HG02798 (cell line): Measurements from ENCODE around the gene SLX1A.
"Not testable (repeated sequence)": the region's sequence is repeated elsewhere in the genome, so short reads cannot be mapped to it uniquely, and the experiment has no call there.

Experiments
- ATAC-seq: cut with Tn5 transposase; IDR thresholded peaks from one replicate; pipeline ENCODE4 v1.9.1; 2021; ENCODE audit warnings: mild to moderate bottlenecking; ENCODE audit not compliant: unreplicated experiment, poor library complexity

The SLX1A gene

GRCh38 chr16:30193615-30194014, at the start of gene SLX1A, which contains the start of gene BOLA2B:
Gene SLX1A, plus strand, starts transcription at chr16:30193875. Its CDS starts 210 bp downstream, at chr16:30194085.
Gene BOLA2B, minus strand, starts transcription at chr16:30193666. Its CDS starts 71 bp downstream, at chr16:30193595.
- ATAC-seq: peak; percentile 92

GRCh38 chr16:30144017-30144416, 49.7 kb upstream of the SLX1A start:
- ATAC-seq: no peak

- ATAC-seq: no peak
Observed at GRCh38 chr16:30144917-30145316, 48.8 kb upstream of the SLX1A start.

GRCh38 chr16:30145657-30146056, 48.0 kb upstream of the SLX1A start:
- ATAC-seq: no peak

- ATAC-seq: no peak
Observed at GRCh38 chr16:30147843-30148510, 45.7 kb upstream of the SLX1A start.

GRCh38 chr16:30149250-30149930, 44.3 kb upstream of the SLX1A start:
- ATAC-seq: no peak

GRCh38 chr16:30151091-30151490, 42.6 kb upstream of the SLX1A start:
- ATAC-seq: no peak

GRCh38 chr16:30152517-30152916, 41.2 kb upstream of the SLX1A start:
- no peak for ATAC-seq

GRCh38 chr16:30155188-30155587, 38.5 kb upstream of the SLX1A start:
- ATAC-seq: no peak

GRCh38 chr16:30157214-30157613, 36.5 kb upstream of the SLX1A start:
- ATAC-seq: no peak

- no peak for ATAC-seq
Observed at GRCh38 chr16:30163538-30163937, 30.1 kb upstream of the SLX1A start.

GRCh38 chr16:30166202-30166902, 27.3 kb upstream of the SLX1A start:
- ATAC-seq: no peak

- not testable (repeated sequence) for ATAC-seq
Observed at GRCh38 chr16:30168746-30169145, 24.9 kb upstream of the SLX1A start.

GRCh38 chr16:30169416-30169815, 24.3 kb upstream of the SLX1A start:
- ATAC-seq: not testable (repeated sequence)

- ATAC-seq: not testable (repeated sequence)
Observed at GRCh38 chr16:30170145-30170544, 23.5 kb upstream of the SLX1A start.

GRCh38 chr16:30173054-30173453, 20.6 kb upstream of the SLX1A start:
- no peak for ATAC-seq

- not testable (repeated sequence) for ATAC-seq
Observed at GRCh38 chr16:30176876-30177275, 16.8 kb upstream of the SLX1A start.

GRCh38 chr16:30179195-30179594, 14.5 kb upstream of the SLX1A start:
- no peak for ATAC-seq

- no peak for ATAC-seq
Observed at GRCh38 chr16:30179931-30180330, 13.7 kb upstream of the SLX1A start.

GRCh38 chr16:30180741-30181140, 12.9 kb upstream of the SLX1A start:
- no peak for ATAC-seq
